ENCODE results near the gene ZNF490.

The ZNF490 gene

DNA sequence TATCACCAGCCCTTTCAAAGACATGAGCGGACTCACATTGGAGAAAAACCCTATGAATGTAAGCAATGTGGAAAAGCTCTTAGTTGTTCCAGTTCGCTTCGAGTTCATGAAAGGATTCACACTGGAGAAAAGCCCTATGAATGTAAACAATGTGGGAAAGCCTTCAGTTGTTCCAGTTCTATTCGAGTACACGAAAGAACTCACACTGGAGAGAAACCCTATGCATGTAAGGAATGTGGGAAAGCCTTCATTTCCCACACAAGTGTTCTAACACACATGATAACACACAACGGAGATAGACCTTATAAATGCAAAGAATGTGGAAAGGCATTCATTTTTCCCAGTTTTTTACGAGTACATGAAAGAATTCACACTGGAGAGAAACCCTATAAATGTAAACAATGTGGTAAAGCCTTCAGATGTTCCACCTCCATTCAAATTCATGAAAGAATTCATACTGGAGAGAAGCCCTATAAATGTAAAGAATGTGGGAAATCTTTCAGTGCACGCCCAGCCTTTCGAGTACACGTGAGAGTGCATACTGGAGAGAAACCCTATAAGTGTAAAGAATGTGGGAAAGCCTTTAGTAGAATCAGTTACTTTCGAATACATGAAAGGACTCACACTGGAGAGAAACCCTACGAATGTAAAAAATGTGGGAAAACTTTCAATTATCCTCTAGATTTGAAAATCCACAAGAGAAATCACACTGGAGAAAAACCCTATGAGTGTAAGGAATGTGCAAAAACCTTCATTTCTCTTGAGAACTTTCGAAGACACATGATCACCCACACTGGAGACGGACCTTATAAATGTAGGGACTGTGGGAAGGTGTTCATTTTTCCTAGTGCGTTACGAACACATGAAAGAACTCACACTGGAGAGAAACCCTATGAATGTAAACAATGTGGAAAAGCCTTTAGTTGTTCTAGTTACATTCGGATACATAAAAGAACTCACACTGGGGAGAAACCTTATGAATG is 17.7 kb upstream of the ZNF490 start:
- POLR2A ChIA-PET: no interaction called here
- Histone ChIP-seq H3K4me3 (ENCODE audit: low read depth, low read length) (no peak overlapping the region), H3K9me3 (ENCODE audit: control insufficient read depth, insufficient read depth, low read depth, low read length) (no peaks in the 10 kb centered on the region), H3K4me1 (ENCODE audit: control insufficient read depth, insufficient read depth, low read length) (no peaks in the 10 kb centered on the region), H3K27ac (ENCODE audit: extremely low read depth, low read depth, low read length) (no peak overlapping the region), H3K36me3 (ENCODE audit: control insufficient read depth in 2 of 2, insufficient read depth in 1 of 2, low read length in 2 of 2) (peaks cover 36 to 75% of the 10 kb centered on the region in 2 experiments; a peak in 2 of 3 replicates)
- CTCF ChIA-PET: no interaction called here
- TF ChIP-seq ZNF248 (tag by site-specific recombination; IDR thresholded peaks at IDR 0.05): no peak
- TF ChIP-seq, protein P1, sequence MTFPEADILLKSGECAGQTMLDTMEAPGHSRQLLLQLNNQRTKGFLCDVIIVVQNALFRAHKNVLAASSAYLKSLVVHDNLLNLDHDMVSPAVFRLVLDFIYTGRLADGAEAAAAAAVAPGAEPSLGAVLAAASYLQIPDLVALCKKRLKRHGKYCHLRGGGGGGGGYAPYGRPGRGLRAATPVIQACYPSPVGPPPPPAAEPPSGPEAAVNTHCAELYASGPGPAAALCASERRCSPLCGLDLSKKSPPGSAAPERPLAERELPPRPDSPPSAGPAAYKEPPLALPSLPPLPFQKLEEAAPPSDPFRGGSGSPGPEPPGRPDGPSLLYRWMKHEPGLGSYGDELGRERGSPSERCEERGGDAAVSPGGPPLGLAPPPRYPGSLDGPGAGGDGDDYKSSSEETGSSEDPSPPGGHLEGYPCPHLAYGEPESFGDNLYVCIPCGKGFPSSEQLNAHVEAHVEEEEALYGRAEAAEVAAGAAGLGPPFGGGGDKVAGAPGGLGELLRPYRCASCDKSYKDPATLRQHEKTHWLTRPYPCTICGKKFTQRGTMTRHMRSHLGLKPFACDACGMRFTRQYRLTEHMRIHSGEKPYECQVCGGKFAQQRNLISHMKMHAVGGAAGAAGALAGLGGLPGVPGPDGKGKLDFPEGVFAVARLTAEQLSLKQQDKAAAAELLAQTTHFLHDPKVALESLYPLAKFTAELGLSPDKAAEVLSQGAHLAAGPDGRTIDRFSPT (tag by site-specific recombination; IDR thresholded peaks at IDR 0.05): no peak
- TF ChIP-seq, protein P2, sequence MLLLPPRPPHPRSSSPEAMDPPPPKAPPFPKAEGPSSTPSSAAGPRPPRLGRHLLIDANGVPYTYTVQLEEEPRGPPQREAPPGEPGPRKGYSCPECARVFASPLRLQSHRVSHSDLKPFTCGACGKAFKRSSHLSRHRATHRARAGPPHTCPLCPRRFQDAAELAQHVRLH (tag by site-specific recombination; IDR thresholded peaks at IDR 0.05): no peak
- TF ChIP-seq MZF1 (tag by site-specific recombination; IDR thresholded peaks at IDR 0.05; ENCODE audit: borderline replicate concordance): no peak
- peak; percentile 99 for TF ChIP-seq SETDB1 (IDR thresholded peaks at IDR 0.05; ENCODE audit: insufficient read length, low read length)
- no peak for TF ChIP-seq ZNF529 (tag by site-specific recombination; IDR thresholded peaks at IDR 0.05; ENCODE audit: insufficient replicate concordance)
- TF ChIP-seq ZFP37 (tag by site-specific recombination; IDR thresholded peaks at IDR 0.05): no peak
- no peak for TF ChIP-seq ZNF23 (tag by site-specific recombination; IDR thresholded peaks at IDR 0.05; ENCODE audit: borderline replicate concordance)
- no peak for TF ChIP-seq ZNF350 (tag by site-specific recombination; IDR thresholded peaks at IDR 0.05)
- TF ChIP-seq ZNF274 (IDR thresholded peaks at IDR 0.05; ENCODE audit: low read length): peak; percentile 69
- peak; percentile 85 for TF ChIP-seq ZNF274 (tag by site-specific recombination; IDR thresholded peaks at IDR 0.05; ENCODE audit: borderline replicate concordance)
- TF ChIP-seq, protein P3, sequence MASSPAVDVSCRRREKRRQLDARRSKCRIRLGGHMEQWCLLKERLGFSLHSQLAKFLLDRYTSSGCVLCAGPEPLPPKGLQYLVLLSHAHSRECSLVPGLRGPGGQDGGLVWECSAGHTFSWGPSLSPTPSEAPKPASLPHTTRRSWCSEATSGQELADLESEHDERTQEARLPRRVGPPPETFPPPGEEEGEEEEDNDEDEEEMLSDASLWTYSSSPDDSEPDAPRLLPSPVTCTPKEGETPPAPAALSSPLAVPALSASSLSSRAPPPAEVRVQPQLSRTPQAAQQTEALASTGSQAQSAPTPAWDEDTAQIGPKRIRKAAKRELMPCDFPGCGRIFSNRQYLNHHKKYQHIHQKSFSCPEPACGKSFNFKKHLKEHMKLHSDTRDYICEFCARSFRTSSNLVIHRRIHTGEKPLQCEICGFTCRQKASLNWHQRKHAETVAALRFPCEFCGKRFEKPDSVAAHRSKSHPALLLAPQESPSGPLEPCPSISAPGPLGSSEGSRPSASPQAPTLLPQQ (tag by site-specific recombination; IDR thresholded peaks at IDR 0.05): no peak
- no peak for TF ChIP-seq ZNF544 (tag by site-specific recombination; IDR thresholded peaks at IDR 0.05)
- no peak for TF ChIP-seq ZNF112 (tag by site-specific recombination; IDR thresholded peaks at IDR 0.05)
- TF ChIP-seq, protein P4, sequence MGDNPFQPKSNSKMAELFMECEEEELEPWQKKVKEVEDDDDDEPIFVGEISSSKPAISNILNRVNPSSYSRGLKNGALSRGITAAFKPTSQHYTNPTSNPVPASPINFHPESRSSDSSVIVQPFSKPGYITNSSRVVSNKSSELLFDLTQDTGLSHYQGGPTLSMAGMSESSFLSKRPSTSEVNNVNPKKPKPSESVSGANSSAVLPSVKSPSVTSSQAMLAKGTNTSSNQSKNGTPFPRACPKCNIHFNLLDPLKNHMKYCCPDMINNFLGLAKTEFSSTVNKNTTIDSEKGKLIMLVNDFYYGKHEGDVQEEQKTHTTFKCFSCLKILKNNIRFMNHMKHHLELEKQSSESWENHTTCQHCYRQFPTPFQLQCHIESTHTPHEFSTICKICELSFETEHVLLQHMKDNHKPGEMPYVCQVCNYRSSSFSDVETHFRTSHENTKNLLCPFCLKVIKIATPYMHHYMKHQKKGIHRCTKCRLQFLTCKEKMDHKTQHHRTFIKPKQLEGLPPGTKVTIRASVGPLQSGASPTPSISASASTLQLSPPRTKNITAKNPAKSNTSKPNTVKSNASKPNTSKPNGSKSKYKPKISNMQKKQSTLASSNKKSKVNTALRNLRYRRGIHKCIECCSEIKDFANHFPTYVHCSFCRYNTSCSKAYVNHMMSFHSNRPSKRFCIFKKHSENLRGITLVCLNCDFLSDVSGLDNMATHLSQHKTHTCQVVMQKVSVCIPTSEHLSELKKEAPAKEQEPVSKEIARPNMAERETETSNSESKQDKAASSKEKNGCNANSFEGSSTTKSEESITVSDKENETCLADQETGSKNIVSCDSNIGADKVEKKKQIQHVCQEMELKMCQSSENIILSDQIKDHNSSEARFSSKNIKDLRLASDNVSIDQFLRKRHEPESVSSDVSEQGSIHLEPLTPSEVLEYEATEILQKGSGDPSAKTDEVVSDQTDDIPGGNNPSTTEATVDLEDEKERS (tag by site-specific recombination; IDR thresholded peaks at IDR 0.05): 0 out of 2 replicates have a peak, but pooled peaks have one; percentile 7

DNA sequence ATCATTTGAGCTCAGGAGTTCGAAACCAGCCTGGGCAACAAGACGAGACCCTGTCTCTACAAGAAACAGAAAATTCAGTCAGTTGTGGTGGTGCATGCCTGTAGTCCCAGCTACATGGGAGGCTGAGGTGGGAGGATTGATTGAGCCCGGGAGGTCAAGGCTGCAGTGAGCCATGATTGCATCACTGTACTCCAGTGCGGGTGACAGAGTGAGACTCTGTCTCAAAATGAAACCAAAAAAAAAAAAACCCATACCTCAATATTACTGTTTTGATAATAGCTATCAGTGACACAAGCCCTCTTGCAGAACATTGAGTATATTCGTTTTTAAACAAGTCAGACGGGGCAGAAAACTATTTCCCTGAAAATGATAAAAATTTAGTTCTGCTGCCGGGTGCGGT is 16.3 kb upstream of the ZNF490 start:
- H3K27ac ChIP-seq (ENCODE audit: extremely low read depth, low read depth, low read length): no peak overlapping the region
- no peak for TF ChIP-seq ZNF514 (tag by site-specific recombination; IDR thresholded peaks at IDR 0.05)
- no peak for TF ChIP-seq ZNF37A (tag by site-specific recombination; IDR thresholded peaks at IDR 0.05)
- TF ChIP-seq ZNF114 (tag by site-specific recombination; IDR thresholded peaks at IDR 0.05): no peak
- ChIA-PET CTCF (interaction anchor here (0.7 kb wide), 1 partner anchor 1037 kb away, joined by 4 read pairs; no protein-coding TSS in a partner anchor), POLR2A (no interaction called here)
- peaks cover 40 to 81% of the 10 kb centered on the region in 2 experiments; a peak in 2 of 3 replicates for H3K36me3 ChIP-seq (ENCODE audit: control insufficient read depth in 2 of 2, insufficient read depth in 1 of 2, low read length in 2 of 2)
- no peak overlapping the region for H3K4me3 ChIP-seq (ENCODE audit: low read depth, low read length)
- H3K4me1 ChIP-seq (ENCODE audit: control insufficient read depth, insufficient read depth, low read length): no peaks in the 10 kb centered on the region
- H3K9me3 ChIP-seq (ENCODE audit: control insufficient read depth, insufficient read depth, low read depth, low read length): no peaks in the 10 kb centered on the region
